GM23248 (cell line): Measurements from ENCODE around the gene SRPK1. TPM values are rescaled to one million over a fixed set of nuclear protein-coding genes. Genes with fewer than 3 reads are reported as not detected.
"Not testable (repeated sequence)": the region's sequence is repeated elsewhere in the genome, so short reads cannot be mapped to it uniquely, and the experiment has no call there.

Experiments
- DNase-seq: peaks from one replicate; pipeline ENCODE4 v3.0.0-alpha.2; 2015
- H2AFZ ChIP-seq: fragments of 200-600 bp; sonication (generic); 2 replicates; pipeline ENCODE4 v1.6.1; 2016; ENCODE audit warnings: antibody characterized with exemption
- H3F3A ChIP-seq: fragments of 200-600 bp; sonication (generic); 2 replicates; pipeline ENCODE4 v1.6.1; 2016; ENCODE audit warnings: mild to moderate bottlenecking, antibody characterized with exemption, mixed run types; ENCODE audit not compliant: insufficient read depth
- H3K27ac ChIP-seq: fragments of 200-600 bp; sonication (generic); 2 replicates; pipeline ENCODE4 v1.5.1; 2016; ENCODE audit warnings: mild to moderate bottlenecking
- H3K27me3 ChIP-seq: fragments of 200-600 bp; sonication (generic); replicated peaks from 2 replicates; pipeline ENCODE4 v1.6.1; 2016; ENCODE audit warnings: mild to moderate bottlenecking; ENCODE audit not compliant: insufficient read depth
- H3K36me3 ChIP-seq: fragments of 200-600 bp; sonication (generic); 2 replicates; pipeline ENCODE4 v1.6.1; 2016; ENCODE audit warnings: low read depth, mild to moderate bottlenecking
- H3K4me1 ChIP-seq: fragments of 200-600 bp; sonication (generic); 2 replicates; pipeline ENCODE4 v1.6.1; 2016; ENCODE audit warnings: mild to moderate bottlenecking; ENCODE audit not compliant: insufficient read depth
- H3K4me2 ChIP-seq: fragments of 200-600 bp; sonication (generic); one replicate; pipeline ENCODE4 v1.6.1; 2016; ENCODE audit warnings: mild to moderate bottlenecking; ENCODE audit not compliant: unreplicated experiment
- H3K4me3 ChIP-seq: fragments of 200-600 bp; sonication (generic); 2 replicates; pipeline ENCODE4 v1.5.1; 2016; ENCODE audit warnings: mild to moderate bottlenecking
- H3K79me2 ChIP-seq: fragments of 200-600 bp; sonication (generic); 2 replicates; pipeline ENCODE4 v1.6.1; 2016; ENCODE audit warnings: mild to moderate bottlenecking; ENCODE audit not compliant: insufficient read depth
- H3K9ac ChIP-seq: fragments of 200-600 bp; sonication (generic); 2 replicates; pipeline ENCODE4 v1.6.1; 2016; ENCODE audit warnings: mild to moderate bottlenecking
- H3K9me2 ChIP-seq: fragments of 200-600 bp; sonication (generic); 2 replicates; pipeline ENCODE4 v1.6.1; 2016; ENCODE audit warnings: mixed run types, mild to moderate bottlenecking, moderate library complexity; ENCODE audit not compliant: insufficient read depth
- H3K9me3 ChIP-seq: fragments of 200-600 bp; sonication (generic); one replicate; pipeline ENCODE4 v1.6.1; 2017; ENCODE audit warnings: low read depth
- H4K20me1 ChIP-seq: fragments of 200-600 bp; sonication (generic); 2 replicates; pipeline ENCODE4 v1.6.0; 2016; ENCODE audit not compliant: insufficient read depth
- EZH2 ChIP-seq: fragments of 200-600 bp; sonication (generic); IDR thresholded peaks from 2 replicates; pipeline ENCODE4 v1.6.1; 2018; ENCODE audit warnings: antibody characterized with exemption, mild to moderate bottlenecking; ENCODE audit not compliant: insufficient read depth, poor library complexity, severe bottlenecking
- EZH2phosphoT487 ChIP-seq: fragments of 200-600 bp; sonication (generic); IDR thresholded peaks from 2 replicates; pipeline ENCODE4 v1.6.1; 2018; ENCODE audit warnings: antibody characterized with exemption, moderate library complexity, mild to moderate bottlenecking, low read depth; ENCODE audit not compliant: insufficient read depth
- WGBS, 2 experiments: methylation state at CpG; one replicate each; pipeline ENCODE4 v1.1.6; 2015 to 2017; ENCODE audit warnings: low lambda C conversion rate in 2 of 2, low coverage in 1 of 2; ENCODE audit errors: missing lambda C conversion rate in 2 of 2; 5-methylcytosine and 5-hydroxymethylcytosine counted together
- in situ Hi-C: fragments of 300-500 bp; cut with MboI; formaldehyde crosslinking; loops from 2 replicates; pipeline ENCODE4 v1.15.0; 2020
- polyA plus RNA-seq: library from polyadenylated mRNA; unstranded; fragments of >200 nt; fragmentation: Nextera tagmentation; extraction: Ambion mirVana; gene quantifications from 2 replicates; pipeline ENCODE4 v1.2.1, GENCODE V29; 2016
- total RNA-seq: library from RNA; depleted of rRNA; stranded (reverse); fragments of >200 nt; shearing (Covaris generic); gene quantifications from 2 replicates; pipeline ENCODE4 v1.2.3, GENCODE V29; 2014

The SRPK1 gene
- total and polyA plus RNA-seq, 2 experiments from 2014 or later: 28.9 to 44.4 TPM

- no peak for DNase-seq
- H3K4me2 ChIP-seq: no peak overlapping the region
- peaks cover 19% of the 10 kb centered on the region; the same call in 1 of the 2 replicates for H3F3A ChIP-seq
- H3K9me3 ChIP-seq: no peaks in the 10 kb centered on the region
- H3K4me1 ChIP-seq: peaks cover 23% of the 10 kb centered on the region
- H4K20me1 ChIP-seq: no peaks in the 10 kb centered on the region
- peak overlapping the region; percentile 79; the same call in 1 of the 2 replicates for H2AFZ ChIP-seq
- no peak overlapping the region for H3K9ac ChIP-seq
- in situ Hi-C loops: no loop called here
- peaks cover 38% of the 10 kb centered on the region for H3K79me2 ChIP-seq
- no peak overlapping the region for H3K27ac ChIP-seq
- H3K27me3 ChIP-seq: no peaks in the 10 kb centered on the region
- no peak for TF ChIP-seq EZH2
- no peak for TF ChIP-seq EZH2phosphoT487
- WGBS, 2 experiments: 54 to 64% methylated on average over 5 of the region's 5 CpGs
- H3K9me2 ChIP-seq: no peaks in the 10 kb centered on the region
- H3K4me3 ChIP-seq: no peak overlapping the region
- H3K36me3 ChIP-seq: no peaks in the 10 kb centered on the region; the same call in 1 of the 2 replicates
These were observed 1.2 kb upstream of the SRPK1 start for GRCh38 chr6:35922139-35922554.

- H4K20me1 ChIP-seq: no peaks in the 10 kb centered on the region
- in situ Hi-C loops: no loop called here
- peak overlapping the region; percentile 80 for H3K9ac ChIP-seq
- H3K9me3 ChIP-seq: no peaks in the 10 kb centered on the region
- H3K36me3 ChIP-seq: peaks cover 3% of the 10 kb centered on the region; the same call in 1 of the 2 replicates
- 1% methylated on average over 38 to 40 of the region's 50 CpGs for WGBS, 2 experiments
- peak overlapping the region; percentile 93 for H3K4me3 ChIP-seq
- H3K9me2 ChIP-seq: no peaks in the 10 kb centered on the region
- no peaks in the 10 kb centered on the region for H3K27me3 ChIP-seq
- H3K4me2 ChIP-seq: peak overlapping the region; percentile 94
- H2AFZ ChIP-seq: peak overlapping the region; percentile 82
- peaks cover 24% of the 10 kb centered on the region for H3K4me1 ChIP-seq
- H3F3A ChIP-seq: peaks cover 19% of the 10 kb centered on the region; the same call in 1 of the 2 replicates
- peak overlapping the region; percentile 46 for H3K27ac ChIP-seq
- peak; percentile 76 for DNase-seq
- peaks cover 57% of the 10 kb centered on the region for H3K79me2 ChIP-seq
- TF ChIP-seq EZH2 (no peak), EZH2phosphoT487 (no peak)
These were observed 809 bp downstream of the SRPK1 start for GRCh38 chr6:35919827-35920751.

GRCh38 chr6:35919085-35919826 is 1.6 kb downstream of the SRPK1 start:
- Histone ChIP-seq H3F3A (peaks cover 19% of the 10 kb centered on the region; the same call in 1 of the 2 replicates), H2AFZ (peak overlapping the region; percentile 82), H3K4me2 (peak overlapping the region; percentile 94), H3K27me3 (no peaks in the 10 kb centered on the region), H3K9me3 (no peaks in the 10 kb centered on the region), H3K4me3 (peak overlapping the region; percentile 93), H4K20me1 (no peaks in the 10 kb centered on the region), H3K27ac (peak overlapping the region; percentile 46), H3K4me1 (peaks cover 24% of the 10 kb centered on the region), H3K36me3 (peaks cover 3% of the 10 kb centered on the region; the same call in 1 of the 2 replicates), H3K9ac (peak overlapping the region; percentile 80), H3K9me2 (no peaks in the 10 kb centered on the region), H3K79me2 (peaks cover 65% of the 10 kb centered on the region)
- peak; percentile 60 for DNase-seq
- in situ Hi-C loops: no loop called here
- WGBS, 2 experiments: 43 to 45% methylated on average over 9 of the region's 9 CpGs
- no peak for TF ChIP-seq EZH2phosphoT487
- TF ChIP-seq EZH2: no peak

- WGBS, 2 experiments: 97% methylated on average over 6 of the region's 6 CpGs
- DNase-seq, H4K20me1 ChIP-seq, H3K27ac ChIP-seq, in situ Hi-C loops, H3K9ac ChIP-seq, H3K36me3 ChIP-seq, H3K27me3 ChIP-seq, H3K9me3 ChIP-seq, H2AFZ ChIP-seq, H3K9me2 ChIP-seq, H3K4me3 ChIP-seq, H3K4me2 ChIP-seq: not testable (repeated sequence)
- Histone ChIP-seq H3F3A (peaks cover 19% of the 10 kb centered on the region; the same call in 1 of the 2 replicates), H3K79me2 (peaks cover 89% of the 10 kb centered on the region), H3K4me1 (peaks cover 31% of the 10 kb centered on the region)
These were observed 4.0 kb downstream of the SRPK1 start for GRCh38 chr6:35916893-35917292.
